Thoracic aorta (tissue), 2 donors: Measurements from ENCODE around the gene TTLL7. TPM values are rescaled to one million over a fixed set of nuclear protein-coding genes. Genes with fewer than 3 reads are reported as not detected.
A peak's percentile ranks its signal among the peaks of the same experiment; 100 is the strongest.

Experiments used
- ATAC-seq: fragments of 150-250 bp; one replicate; pipeline ENCODE4 v1.8.0; 2017; ENCODE audit warnings: low read depth; ENCODE audit not compliant: insufficient number of reproducible peaks, low FRiP score
- DNase-seq: peaks from one replicate; pipeline ENCODE4 v3.0.0-alpha.2; 2020; ENCODE audit warnings: low spot score
- H3K27ac ChIP-seq, 2 donors: fragments of 200-600 bp; sonication (generic); 1 replicate in 1 of 2; 2 replicates in 1 of 2; pipeline ENCODE4 v1.5.1; 2016; ENCODE audit warnings: mild to moderate bottlenecking in 2 of 2, moderate library complexity in 2 of 2
- H3K27me3 ChIP-seq: fragments of 200-600 bp; sonication (generic); replicated peaks from 2 replicates; pipeline ENCODE4 v1.6.0; 2016; ENCODE audit warnings: mild to moderate bottlenecking; ENCODE audit not compliant: insufficient read depth
- H3K36me3 ChIP-seq: fragments of 200-600 bp; sonication (generic); one replicate; pipeline ENCODE4 v1.5.1; 2016
- H3K4me1 ChIP-seq, 2 donors: fragments of 200-600 bp; sonication (generic); 1 replicate in 1 of 2; 2 replicates in 1 of 2; pipeline versions ENCODE4 v1.5.1 to v1.6.0; 2016; ENCODE audit warnings: low read depth in 2 of 2, mild to moderate bottlenecking in 1 of 2; ENCODE audit not compliant: control insufficient read depth in 1 of 2
- H3K4me3 ChIP-seq: fragments of 200-600 bp; sonication (generic); 2 replicates; pipeline ENCODE4 v1.5.1; 2016; ENCODE audit warnings: mild to moderate bottlenecking
- H3K9me3 ChIP-seq: fragments of 200-600 bp; sonication (generic); 2 replicates; pipeline ENCODE4 v1.5.1; 2016
- total RNA-seq, 2 donors: library from RNA; depleted of rRNA; stranded (reverse); fragments of >200 nt; gene quantifications; one replicate each; pipeline versions ENCODE4 v1.1.0 to v1.2.3, GENCODE V29; 2016
- TF ChIP-seq, protein P1 (sequence below): fragments of 200-600 bp; sonication (generic); IDR thresholded peaks from one replicate; pipeline ENCODE4 v1.5.1; 2019; ENCODE audit warnings: antibody characterized with exemption

TTLL7 gene
- total RNA-seq, 2 donors from 2014 or later = 66.1 to 71.4 TPM

- no peak overlapping the region for H3K4me3 ChIP-seq
- DNase-seq (no peak), ATAC-seq (no peak)
- TF ChIP-seq, protein P1, sequence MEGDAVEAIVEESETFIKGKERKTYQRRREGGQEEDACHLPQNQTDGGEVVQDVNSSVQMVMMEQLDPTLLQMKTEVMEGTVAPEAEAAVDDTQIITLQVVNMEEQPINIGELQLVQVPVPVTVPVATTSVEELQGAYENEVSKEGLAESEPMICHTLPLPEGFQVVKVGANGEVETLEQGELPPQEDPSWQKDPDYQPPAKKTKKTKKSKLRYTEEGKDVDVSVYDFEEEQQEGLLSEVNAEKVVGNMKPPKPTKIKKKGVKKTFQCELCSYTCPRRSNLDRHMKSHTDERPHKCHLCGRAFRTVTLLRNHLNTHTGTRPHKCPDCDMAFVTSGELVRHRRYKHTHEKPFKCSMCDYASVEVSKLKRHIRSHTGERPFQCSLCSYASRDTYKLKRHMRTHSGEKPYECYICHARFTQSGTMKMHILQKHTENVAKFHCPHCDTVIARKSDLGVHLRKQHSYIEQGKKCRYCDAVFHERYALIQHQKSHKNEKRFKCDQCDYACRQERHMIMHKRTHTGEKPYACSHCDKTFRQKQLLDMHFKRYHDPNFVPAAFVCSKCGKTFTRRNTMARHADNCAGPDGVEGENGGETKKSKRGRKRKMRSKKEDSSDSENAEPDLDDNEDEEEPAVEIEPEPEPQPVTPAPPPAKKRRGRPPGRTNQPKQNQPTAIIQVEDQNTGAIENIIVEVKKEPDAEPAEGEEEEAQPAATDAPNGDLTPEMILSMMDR = no peak
- H3K27me3 ChIP-seq = no peaks in the 10 kb centered on the region
- peak overlapping the region in 1 of 2 donors; percentile 6 for H3K27ac ChIP-seq
- peaks cover 13% of the 10 kb centered on the region for H3K36me3 ChIP-seq
- peaks cover 0 to 7% of the 10 kb centered on the region in 2 donors for H3K4me1 ChIP-seq
- H3K9me3 ChIP-seq = no peaks in the 10 kb centered on the region
Observed at GRCh38 chr1:83910461-83910860, 88.5 kb downstream of the TTLL7 start.

DNA sequence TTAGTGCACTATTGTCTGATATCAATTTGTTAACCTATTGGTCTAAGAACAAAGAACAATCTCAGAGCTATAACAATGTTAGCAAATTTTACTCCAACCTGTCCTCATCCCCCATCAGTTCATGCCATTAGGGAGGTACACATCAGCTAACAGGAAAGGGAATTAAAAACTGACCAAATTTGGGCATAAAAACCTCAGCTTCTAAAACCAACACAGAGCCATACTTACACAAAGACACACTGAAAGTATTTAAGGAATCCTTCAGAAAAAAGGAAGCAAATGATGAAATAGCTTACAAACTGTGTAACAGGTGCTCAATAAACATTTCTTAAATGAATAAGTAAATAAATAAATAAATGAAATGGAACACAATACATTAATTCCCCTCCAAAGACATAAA lies 89.2 kb downstream of the TTLL7 start:
- no peaks in the 10 kb centered on the region for H3K27me3 ChIP-seq
- H3K36me3 ChIP-seq = peaks cover 9% of the 10 kb centered on the region
- H3K4me3 ChIP-seq = no peak overlapping the region
- no peak for ATAC-seq
- peak overlapping the region; percentile 0 to 6 for H3K27ac ChIP-seq
- no peak for DNase-seq
- no peaks in the 10 kb centered on the region for H3K9me3 ChIP-seq
- peaks cover 0 to 7% of the 10 kb centered on the region in 2 donors for H3K4me1 ChIP-seq
- TF ChIP-seq, protein P1 = no peak

DNA sequence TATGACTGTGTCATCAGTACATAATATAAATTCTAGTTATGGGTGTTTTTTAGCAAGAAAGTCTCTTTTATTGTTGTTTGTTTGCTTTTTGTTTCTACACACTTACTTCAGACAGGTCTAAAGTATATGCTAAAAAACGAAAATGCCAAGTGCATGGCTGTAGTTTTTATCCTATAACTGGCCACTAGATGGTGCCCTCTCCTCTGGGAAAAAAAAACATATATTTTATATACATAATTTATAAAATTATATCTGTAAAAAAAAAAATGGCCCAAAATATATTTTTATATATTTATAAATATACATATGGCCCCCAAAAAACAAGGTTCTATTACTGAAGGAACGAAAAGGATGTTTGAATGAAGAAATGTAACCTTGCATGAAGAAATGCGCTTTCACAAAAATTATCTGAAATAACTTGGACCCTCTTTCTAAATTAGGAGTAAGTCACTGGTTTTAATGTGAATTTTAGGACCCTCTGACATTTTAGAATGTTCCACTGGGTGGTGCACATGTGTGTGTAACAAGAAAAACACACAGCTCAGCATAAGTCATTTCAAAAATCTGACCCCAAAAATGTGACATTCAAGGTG lies 93.5 kb downstream of the TTLL7 start:
- no peaks in the 10 kb centered on the region for H3K27me3 ChIP-seq
- no peak overlapping the region for H3K4me3 ChIP-seq
- TF ChIP-seq, protein P1 = peak; percentile 34
- peaks cover 5 to 14% of the 10 kb centered on the region in 2 donors for H3K4me1 ChIP-seq
- no peak for ATAC-seq
- DNase-seq = no peak
- H3K27ac ChIP-seq = no peak overlapping the region
- H3K36me3 ChIP-seq = peaks cover 5% of the 10 kb centered on the region
- H3K9me3 ChIP-seq = no peaks in the 10 kb centered on the region

DNA sequence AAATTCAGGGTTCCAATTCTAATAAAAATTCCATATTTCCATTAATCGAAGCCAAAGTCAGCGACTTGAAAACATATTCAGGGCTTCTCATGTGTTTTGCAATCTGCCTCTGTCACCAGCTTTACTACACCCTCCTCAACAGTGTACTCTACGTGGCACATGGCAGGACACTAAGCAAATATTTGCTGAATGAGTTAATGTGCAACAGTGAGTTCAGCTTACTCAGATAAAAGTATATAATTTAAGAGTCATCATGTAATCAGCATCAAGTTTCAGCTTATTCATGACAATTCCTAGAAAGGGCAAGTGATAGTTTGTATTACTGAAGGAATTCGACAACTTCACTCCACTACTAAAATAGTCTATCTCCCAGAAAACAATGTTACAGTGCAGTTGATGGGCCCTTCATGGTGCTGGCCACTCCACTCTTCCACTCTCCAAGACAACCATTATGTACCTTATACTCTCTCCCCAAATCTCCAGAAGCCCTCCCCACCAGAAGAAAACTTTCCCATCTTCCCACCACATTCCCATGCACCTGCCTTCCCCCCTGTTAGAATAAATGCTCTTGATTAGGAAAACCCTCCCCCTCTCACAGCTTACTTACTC lies 97.3 kb downstream of the TTLL7 start:
- Histone ChIP-seq H3K27ac (peak overlapping the region in 1 of 2 donors; percentile 7), H3K36me3 (no peaks in the 10 kb centered on the region), H3K9me3 (no peaks in the 10 kb centered on the region), H3K4me3 (no peak overlapping the region), H3K27me3 (no peaks in the 10 kb centered on the region), H3K4me1 (peaks cover 3 to 14% of the 10 kb centered on the region in 2 donors)
- DNase-seq (no peak), ATAC-seq (no peak)
- TF ChIP-seq, protein P1 = no peak

GRCh38 chr1:83900524-83900923 lies 98.4 kb downstream of the TTLL7 start:
- DNase-seq = no peak

More at GRCh38 chr1:83900524-83900923, 98.4 kb downstream of the TTLL7 start:
- H3K4me3 ChIP-seq = no peak overlapping the region
- no peaks in the 10 kb centered on the region for H3K36me3 ChIP-seq
- peaks cover 3 to 14% of the 10 kb centered on the region in 2 donors for H3K4me1 ChIP-seq
- H3K27me3 ChIP-seq = no peaks in the 10 kb centered on the region
- TF ChIP-seq, protein P1 = no peak
- ATAC-seq = no peak
- no peak overlapping the region for H3K27ac ChIP-seq
- H3K9me3 ChIP-seq = no peaks in the 10 kb centered on the region
